Gastrocnemius medialis (tissue), 4 donors: ENCODE data around the gene TTC24. TPM values are rescaled to one million over a fixed set of nuclear protein-coding genes. Genes with fewer than 3 reads are reported as not detected.
"Not testable (repeated sequence)": the region's sequence is repeated elsewhere in the genome, so short reads cannot be mapped to it uniquely, and the experiment has no call there.

Source experiments
- ATAC-seq, 2 donors: fragments of 150-250 bp; one replicate each; pipeline ENCODE4 v1.9.1; 2016
- DNase-seq, 2 donors: peaks; one replicate each; pipeline ENCODE4 v3.0.0-alpha.2; 2019
- H3K27ac ChIP-seq, 4 donors: fragments of 200-600 bp; sonication (generic); 1 replicate in 1 of 4; 2 replicates in 3 of 4; pipeline ENCODE4 v1.5.1; 2016 to 2018; ENCODE audit warnings: mild to moderate bottlenecking in 2 of 4, moderate library complexity in 1 of 4
- H3K27me3 ChIP-seq, 3 donors: fragments of 200-600 bp; sonication (generic) in 2 of 3; 1 replicate in 1 of 3; 2 replicates in 2 of 3; pipeline versions ENCODE4 v1.5.1 to v1.6.0; 2016 to 2019; ENCODE audit warnings: mild to moderate bottlenecking in 1 of 3, moderate library complexity in 1 of 3
- H3K36me3 ChIP-seq, 2 donors: fragments of 200-600 bp; sonication (generic) in 1 of 2; one replicate each; pipeline ENCODE4 v1.5.1; 2017 to 2018
- H3K4me1 ChIP-seq, 2 donors: fragments of 200-600 bp; sonication (generic) in 1 of 2; one replicate each; pipeline ENCODE4 v1.5.1; 2016 to 2017; ENCODE audit warnings: mild to moderate bottlenecking in 2 of 2
- H3K4me3 ChIP-seq, 4 donors: fragments of 200-600 bp; sonication (generic) in 3 of 4; 1 replicate in 1 of 4; 2 replicates in 3 of 4; pipeline ENCODE4 v1.5.1; 2016 to 2019; ENCODE audit warnings: mild to moderate bottlenecking in 2 of 4
- H3K9me3 ChIP-seq, 3 donors: fragments of 200-600 bp; sonication (generic) in 2 of 3; 1 replicate in 1 of 3; 2 replicates in 2 of 3; pipeline ENCODE4 v1.5.1; 2016 to 2019
- POLR2A ChIP-seq, 2 donors: fragments of 450-650 bp; IDR thresholded peaks; one replicate each; pipeline ENCODE4 v1.6.1; 2017; ENCODE audit warnings: antibody characterized with exemption in 2 of 2, mild to moderate bottlenecking in 2 of 2, moderate library complexity in 2 of 2
- in situ Hi-C, 4 donors: fragments of 200-750 bp; cut with MboI; loops; one replicate each; pipeline versions ENCODE4 v1.15.0 to v1.8.0; 2017; ENCODE audit warnings: low sequenced_read_pairs in 4 of 4
- intact Hi-C: fragments of 100-400 bp; cut with DNase I; formaldehyde crosslinking; loops from one replicate; pipeline ENCODE4 v1.15.1; 2023; ENCODE audit warnings: low total_unique reads
- total RNA-seq, 4 donors: library from RNA; depleted of rRNA; stranded (reverse); fragments of >200 nt; gene quantifications; one replicate each; pipeline versions ENCODE4 v1.1.0 to v1.2.3, GENCODE V29; 2016
- TF ChIP-seq, protein P1 (sequence below), 5 experiments: fragments of 450-650 bp in 3 of 5; fragments of 200-600 bp in 2 of 5; sonication (generic) in 2 of 5; IDR thresholded peaks in 4 of 5; conservative IDR thresholded peaks in 1 of 5; 1 replicate in 4 of 5; 2 replicates in 1 of 5; pipeline ENCODE4 v1.5.1; 2016 to 2019; ENCODE audit warnings: antibody characterized with exemption in 5 of 5, mild to moderate bottlenecking in 3 of 5, moderate library complexity in 3 of 5

Gene TTC24
- total RNA-seq, 4 donors from 2014 or later, result 3.6 TPM; not detected in 3

DNA sequence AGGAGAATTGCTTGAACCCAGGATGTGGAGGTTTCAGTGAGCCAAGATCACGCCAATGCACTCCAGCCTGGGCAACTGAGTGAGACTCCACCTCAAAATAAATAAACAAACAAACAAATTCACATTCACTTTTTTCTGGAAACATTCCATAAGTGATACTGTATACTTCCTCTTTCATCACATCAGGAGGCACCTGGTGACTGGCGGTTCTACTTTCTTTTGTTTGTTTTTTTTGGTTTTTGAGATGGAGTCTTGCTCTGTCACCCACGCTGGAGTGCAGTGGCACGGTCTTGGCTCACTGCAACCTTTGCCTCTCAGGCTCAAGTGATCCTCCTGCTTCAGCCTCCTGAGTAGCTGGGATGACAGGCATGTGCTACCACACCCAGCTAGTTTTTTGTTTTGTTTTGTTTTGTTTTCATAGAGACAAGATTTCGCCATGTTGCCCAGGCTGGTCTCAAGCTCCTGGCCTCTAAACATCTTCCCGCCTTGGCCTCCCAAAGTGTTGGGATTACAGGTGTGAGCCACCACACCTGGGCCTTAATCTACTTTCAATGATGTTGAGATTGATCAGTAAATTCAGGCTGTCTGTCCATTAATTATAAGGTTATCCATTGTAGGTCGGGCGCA lies 50.4 kb downstream of the TTC24 start:
- Histone ChIP-seq H3K4me1 (peaks cover 4 to 8% of the 10 kb centered on the region in 2 donors), H3K36me3 (no peaks in the 10 kb centered on the region), H3K27me3 (peaks cover 11 to 16% (median 11%) of the 10 kb centered on the region in 3 donors), H3K4me3 (no peak overlapping the region), H3K9me3 (no peaks in the 10 kb centered on the region), H3K27ac (no peak overlapping the region)
- intact Hi-C loops (no loop called here), in situ Hi-C loops (no loop called here)
- DNase-seq (no peak), ATAC-seq (no peak)
- TF ChIP-seq, protein P1, sequence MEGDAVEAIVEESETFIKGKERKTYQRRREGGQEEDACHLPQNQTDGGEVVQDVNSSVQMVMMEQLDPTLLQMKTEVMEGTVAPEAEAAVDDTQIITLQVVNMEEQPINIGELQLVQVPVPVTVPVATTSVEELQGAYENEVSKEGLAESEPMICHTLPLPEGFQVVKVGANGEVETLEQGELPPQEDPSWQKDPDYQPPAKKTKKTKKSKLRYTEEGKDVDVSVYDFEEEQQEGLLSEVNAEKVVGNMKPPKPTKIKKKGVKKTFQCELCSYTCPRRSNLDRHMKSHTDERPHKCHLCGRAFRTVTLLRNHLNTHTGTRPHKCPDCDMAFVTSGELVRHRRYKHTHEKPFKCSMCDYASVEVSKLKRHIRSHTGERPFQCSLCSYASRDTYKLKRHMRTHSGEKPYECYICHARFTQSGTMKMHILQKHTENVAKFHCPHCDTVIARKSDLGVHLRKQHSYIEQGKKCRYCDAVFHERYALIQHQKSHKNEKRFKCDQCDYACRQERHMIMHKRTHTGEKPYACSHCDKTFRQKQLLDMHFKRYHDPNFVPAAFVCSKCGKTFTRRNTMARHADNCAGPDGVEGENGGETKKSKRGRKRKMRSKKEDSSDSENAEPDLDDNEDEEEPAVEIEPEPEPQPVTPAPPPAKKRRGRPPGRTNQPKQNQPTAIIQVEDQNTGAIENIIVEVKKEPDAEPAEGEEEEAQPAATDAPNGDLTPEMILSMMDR (IDR thresholded peaks at IDR 0.05 in 4 of 5, conservative IDR thresholded peaks at IDR 0.05 in 1 of 5), result no peak
- no peak for TF ChIP-seq POLR2A (IDR thresholded peaks at IDR 0.05)

DNA sequence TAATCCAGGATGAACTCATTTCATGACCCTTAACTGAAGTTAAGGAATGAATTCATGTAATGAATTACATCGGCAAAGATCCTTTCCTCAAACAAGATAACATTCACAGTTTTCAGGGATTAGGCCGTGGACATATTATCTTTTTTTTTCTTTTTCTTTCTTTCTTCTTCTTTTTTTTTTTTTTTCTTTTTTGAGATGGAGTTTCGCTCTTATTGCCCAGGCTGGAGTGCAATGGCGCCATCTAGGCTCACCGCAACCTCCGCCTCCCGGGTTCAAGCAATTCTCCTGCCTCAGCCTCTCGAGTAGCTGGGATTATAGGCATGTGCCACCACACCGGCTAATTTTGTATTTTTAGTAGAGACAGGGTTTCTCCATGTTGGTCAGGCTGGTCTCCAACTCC lies 51.6 kb downstream of the TTC24 start:
- DNase-seq, H3K9me3 ChIP-seq, H3K36me3 ChIP-seq, H3K4me1 ChIP-seq, H3K27me3 ChIP-seq, H3K4me3 ChIP-seq, ATAC-seq, in situ Hi-C loops, intact Hi-C loops, H3K27ac ChIP-seq: not testable (repeated sequence)

DNA sequence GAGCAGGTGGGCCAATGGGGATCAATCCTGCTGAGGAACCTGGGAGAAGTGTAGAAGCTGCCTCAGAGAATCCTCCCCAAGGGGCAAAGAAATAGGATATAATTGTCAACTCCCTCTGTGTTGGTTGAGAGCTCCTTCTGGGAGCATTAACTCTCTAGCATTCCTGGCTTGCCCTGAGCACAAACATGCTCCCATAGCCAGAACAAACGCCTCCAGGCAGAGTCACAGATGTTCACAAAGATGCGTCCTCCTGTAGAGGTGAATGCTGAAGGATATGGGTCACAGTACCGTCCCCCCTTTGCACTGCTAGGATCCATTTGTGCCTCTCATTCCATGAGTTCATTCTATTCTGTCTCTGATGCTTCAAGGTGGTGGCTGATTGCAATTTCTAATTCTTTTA lies 52.8 kb downstream of the TTC24 start:
- Histone ChIP-seq H3K36me3 (no peaks in the 10 kb centered on the region), H3K9me3 (no peaks in the 10 kb centered on the region), H3K4me1 (no peaks in the 10 kb centered on the region), H3K4me3 (no peak overlapping the region), H3K27me3 (peaks cover 0 to 3% (median 3%) of the 10 kb centered on the region in 3 donors), H3K27ac (no peak overlapping the region)
- in situ Hi-C loops, result no loop called here
- intact Hi-C loops, result no loop called here
- no peak for DNase-seq
- no peak for ATAC-seq
- TF ChIP-seq, protein P1 (IDR thresholded peaks at IDR 0.05 in 4 of 5, conservative IDR thresholded peaks at IDR 0.05 in 1 of 5), result no peak
- TF ChIP-seq POLR2A (IDR thresholded peaks at IDR 0.05), result no peak

Other genes starting within 250 kb of the TTC24 start
- 100 to 1,000 TPM; 147 to 189 (median 180) TPM for gene CCT3, start 241.4 kb upstream of the TTC24 start, total RNA-seq
- gene TSACC, start 241.2 kb upstream of the TTC24 start, total RNA-seq, result not detected
- gene RHBG, start 210.5 kb upstream of the TTC24 start, total RNA-seq, result not detected
- gene MEF2D, start 78.9 kb upstream of the TTC24 start, total RNA-seq, result 100 to 1,000 TPM; 129 to 260 (median 168) TPM
- gene IQGAP3, start 7.2 kb upstream of the TTC24 start, total RNA-seq, result under 1 TPM in 2 of 4 donors, not detected in 2; 0.20 to 0.55 TPM
- 10 to 100 TPM; 34.4 to 66.7 (median 46.0) TPM for gene NAXE, start 12.1 kb downstream of the TTC24 start, total RNA-seq
- gene GPATCH4, start 21.8 kb downstream of the TTC24 start, total RNA-seq, result 100 to 1,000 TPM in 1 of 4 donors, 10 to 100 TPM in 3; 35.6 to 103 (median 47.6) TPM
- 1 to 10 TPM in 3 of 4 donors, under 1 TPM in 1; 0.53 to 6.0 (median 3.0) TPM for gene HAPLN2, start 39.7 kb downstream of the TTC24 start, total RNA-seq
- under 1 TPM in 2 of 4 donors, not detected in 2; 0.26 to 0.29 TPM for gene BCAN, start 62.4 kb downstream of the TTC24 start, total RNA-seq
- 10 to 100 TPM; 13.7 to 60.9 (median 26.4) TPM for gene NES, start 97.7 kb downstream of the TTC24 start, total RNA-seq
- gene CRABP2, start 125.9 kb downstream of the TTC24 start, total RNA-seq, result 1 to 10 TPM in 1 of 4 donors, under 1 TPM in 1, not detected in 2; 0.98 to 1.3 TPM
- 10 to 100 TPM; 12.9 to 28.0 (median 17.6) TPM for gene METTL25B, start 148.7 kb downstream of the TTC24 start, total RNA-seq
- 10 to 100 TPM in 3 of 4 donors, 1 to 10 TPM in 1; 9.5 to 16.4 (median 15.1) TPM for gene ISG20L2, start 149.0 kb downstream of the TTC24 start, total RNA-seq
- gene MRPL24, start 161.4 kb downstream of the TTC24 start, total RNA-seq, result 100 to 1,000 TPM in 3 of 4 donors, 10 to 100 TPM in 1; 54.9 to 121 (median 102) TPM
- gene HDGF, start 172.0 kb downstream of the TTC24 start, total RNA-seq, result 100 to 1,000 TPM; 154 to 281 (median 240) TPM
- 10 to 100 TPM; 42.8 to 62.3 (median 46.5) TPM for gene PRCC, start 187.8 kb downstream of the TTC24 start, total RNA-seq
- gene SH2D2A, start 237.1 kb downstream of the TTC24 start, total RNA-seq, result 1 to 10 TPM in 1 of 4 donors, under 1 TPM in 1, not detected in 2; 0.82 to 1.1 TPM